DMS153 (cell line): ENCODE results near the gene MEX3A.

ENCODE experiments used
- DNase-seq: peaks from one replicate; lab custom pipeline; 2025; lab: John Stamatoyannopoulos, UW

Gene MEX3A

DNA sequence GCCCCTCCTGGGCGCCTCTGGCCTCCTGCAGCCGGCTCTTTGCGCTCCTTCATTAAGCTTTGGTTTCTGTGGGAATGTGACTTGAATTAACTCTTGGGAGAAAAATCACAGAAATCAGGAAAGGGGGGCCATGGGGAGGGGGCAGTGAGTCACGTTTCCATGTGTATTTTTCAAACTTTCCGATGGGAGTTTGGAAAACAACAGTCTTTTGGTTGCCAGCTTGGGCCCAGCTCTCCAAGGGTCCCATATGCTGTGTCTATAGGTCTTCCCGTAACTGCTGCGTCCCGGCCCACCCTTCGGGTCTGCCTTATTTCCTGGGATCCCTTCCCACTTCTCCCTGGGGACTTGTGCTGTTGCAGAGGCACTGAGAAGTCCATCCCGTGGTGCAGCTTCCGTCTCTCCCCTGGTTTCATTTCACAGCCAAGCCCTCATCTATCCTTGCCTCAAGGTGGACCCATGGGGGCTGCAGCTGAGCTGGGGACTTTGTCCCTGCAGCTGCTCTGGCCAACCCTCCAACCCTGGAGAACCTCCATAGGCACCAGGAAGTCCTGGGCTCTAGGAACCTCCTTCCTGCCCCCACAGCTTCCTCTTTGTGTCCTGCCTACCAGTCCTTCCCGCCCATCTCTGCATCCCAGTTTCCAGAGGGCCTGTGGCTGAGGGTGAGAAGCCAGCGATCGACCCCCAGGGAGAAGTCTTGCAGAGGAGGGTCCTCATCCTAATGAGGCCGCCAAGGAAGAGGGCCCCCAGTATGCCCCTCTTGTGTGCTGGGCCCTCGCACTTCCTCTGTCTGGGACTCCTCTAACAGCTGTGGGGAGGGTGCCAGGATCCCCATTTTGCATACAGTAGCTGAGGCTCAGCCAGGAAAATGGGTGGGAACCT is 20.6 kb upstream of the MEX3A start:
- peak; percentile 27 for DNase-seq

DNA sequence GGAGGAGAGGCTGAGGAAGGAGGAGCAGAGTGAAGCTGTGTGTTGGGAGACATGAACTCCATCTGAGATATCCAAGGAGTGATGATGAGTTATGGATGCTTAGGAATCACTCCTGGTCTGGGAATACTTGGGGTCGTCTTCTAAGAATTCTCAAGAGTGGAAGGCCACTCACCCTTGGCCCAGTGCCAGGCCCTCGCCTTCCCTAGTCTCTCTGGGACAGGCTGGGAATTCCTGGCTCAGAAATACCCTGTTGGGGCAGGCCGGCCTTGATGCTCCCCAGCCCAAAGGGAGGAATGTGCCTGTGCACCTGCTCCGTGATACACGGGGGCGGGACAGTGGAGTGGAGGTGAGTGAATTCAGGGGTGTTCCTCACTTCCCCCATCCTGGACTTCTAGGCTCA is 19.6 kb upstream of the MEX3A start:
- DNase-seq: no peak

DNA sequence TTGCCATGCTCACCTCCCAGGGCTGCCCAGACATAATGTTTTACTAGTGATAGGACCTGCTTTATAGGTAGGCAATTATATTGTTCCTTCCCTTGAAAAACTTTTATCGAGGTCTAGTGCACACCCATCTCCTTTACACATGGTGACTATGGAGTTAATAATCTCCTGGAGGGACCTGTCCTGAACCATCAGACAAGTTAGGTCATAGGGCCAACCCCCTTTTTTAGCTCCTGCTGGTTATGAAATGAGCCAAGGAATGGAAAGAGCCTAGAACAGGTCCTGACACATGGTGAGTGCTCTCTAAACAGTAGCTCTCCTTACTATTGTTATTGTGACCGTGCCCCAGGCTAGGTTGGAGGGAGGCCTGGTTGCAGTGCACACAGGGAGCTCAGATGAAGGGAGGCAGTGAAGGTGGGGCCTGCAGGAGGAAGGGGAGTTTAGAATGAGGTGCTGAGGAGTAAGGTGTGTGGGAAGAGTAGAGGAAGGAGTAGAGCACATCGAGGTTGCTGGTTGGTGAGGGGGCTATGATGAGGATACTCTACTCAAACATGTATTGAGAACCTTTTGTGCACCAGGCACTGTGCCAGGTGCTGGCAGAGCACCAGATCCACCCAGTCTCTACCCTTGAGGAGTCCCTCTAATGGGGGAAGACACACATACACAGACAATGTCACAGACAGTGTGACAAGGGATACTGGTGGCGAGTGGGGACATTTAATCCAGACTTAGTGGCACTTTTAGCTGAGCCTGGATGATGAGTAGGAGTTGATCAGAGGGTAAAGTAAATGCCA is 18.1 kb upstream of the MEX3A start:
- no peak for DNase-seq

DNA sequence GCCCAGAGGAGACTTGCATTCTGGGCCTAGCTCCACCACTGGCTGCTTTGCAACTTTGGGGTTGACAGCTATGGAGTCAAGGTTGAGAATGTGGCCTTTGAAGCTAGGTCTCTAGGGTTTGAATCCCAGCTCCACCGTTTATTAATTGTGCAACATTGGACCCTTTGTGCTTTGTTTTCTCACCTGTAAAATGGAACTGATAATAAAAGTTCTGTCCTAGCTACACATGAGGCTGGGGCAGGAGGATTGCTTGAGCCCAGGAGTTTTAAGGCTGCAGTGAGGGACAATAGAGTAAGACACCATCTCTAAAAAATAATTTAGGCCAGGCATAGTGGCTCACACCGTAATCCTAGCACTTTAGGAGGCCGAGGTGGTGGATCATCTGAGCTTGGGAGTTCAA is 17.0 kb upstream of the MEX3A start:
- DNase-seq: no peak

DNA sequence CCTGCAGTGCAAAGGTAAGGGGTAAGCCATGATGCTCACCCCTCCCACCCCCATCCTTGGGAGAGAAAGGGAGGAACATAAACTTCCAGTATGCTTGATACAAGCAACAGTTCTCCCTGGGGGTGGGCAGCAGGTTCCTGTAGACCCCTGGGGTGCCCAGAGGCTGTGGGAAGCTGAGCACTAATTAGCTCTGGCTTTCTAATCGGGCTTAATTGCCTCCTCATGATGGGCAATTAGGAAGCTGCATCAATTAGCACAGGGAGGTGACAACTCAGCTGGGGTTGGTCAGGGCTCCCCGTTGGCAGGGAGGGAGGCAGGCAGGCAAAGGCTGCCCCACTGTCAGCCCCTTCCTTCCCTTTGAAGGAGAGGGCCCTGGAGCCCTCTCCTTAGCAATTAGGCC is 16.5 kb upstream of the MEX3A start:
- DNase-seq: no peak

DNA sequence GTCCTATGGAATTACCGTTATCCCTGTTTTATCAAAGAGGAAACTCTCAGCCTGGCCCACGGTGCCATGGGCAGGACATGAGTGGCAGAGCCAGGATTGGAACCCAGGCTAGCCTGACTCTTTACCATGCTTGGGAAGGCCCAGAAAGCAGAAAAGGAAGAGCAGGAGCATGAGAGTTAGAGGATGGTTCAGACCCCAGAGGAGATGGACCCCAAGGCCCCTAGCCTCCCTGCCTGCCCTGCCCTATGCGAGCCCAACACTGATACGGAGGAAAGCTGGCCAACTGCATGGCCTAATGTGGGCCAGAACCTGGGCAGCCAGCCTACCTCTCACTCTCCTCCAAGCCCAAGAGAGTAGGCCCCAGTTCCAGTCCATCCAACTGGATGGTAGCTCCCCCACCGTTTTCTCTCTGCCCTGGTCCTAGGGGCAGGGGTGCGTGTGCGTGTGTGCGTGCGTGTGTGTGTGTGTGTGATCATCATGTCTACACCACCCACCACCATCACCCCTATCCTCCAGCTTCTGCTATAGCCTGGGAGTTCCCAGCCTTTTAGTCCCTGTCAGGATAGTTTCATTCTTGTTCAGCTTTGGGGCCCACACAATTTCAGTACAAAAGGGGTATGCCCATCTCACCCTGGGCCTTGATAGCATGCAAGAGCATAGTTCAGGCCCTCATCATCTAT is 15.4 kb upstream of the MEX3A start:
- DNase-seq: no peak

DNA sequence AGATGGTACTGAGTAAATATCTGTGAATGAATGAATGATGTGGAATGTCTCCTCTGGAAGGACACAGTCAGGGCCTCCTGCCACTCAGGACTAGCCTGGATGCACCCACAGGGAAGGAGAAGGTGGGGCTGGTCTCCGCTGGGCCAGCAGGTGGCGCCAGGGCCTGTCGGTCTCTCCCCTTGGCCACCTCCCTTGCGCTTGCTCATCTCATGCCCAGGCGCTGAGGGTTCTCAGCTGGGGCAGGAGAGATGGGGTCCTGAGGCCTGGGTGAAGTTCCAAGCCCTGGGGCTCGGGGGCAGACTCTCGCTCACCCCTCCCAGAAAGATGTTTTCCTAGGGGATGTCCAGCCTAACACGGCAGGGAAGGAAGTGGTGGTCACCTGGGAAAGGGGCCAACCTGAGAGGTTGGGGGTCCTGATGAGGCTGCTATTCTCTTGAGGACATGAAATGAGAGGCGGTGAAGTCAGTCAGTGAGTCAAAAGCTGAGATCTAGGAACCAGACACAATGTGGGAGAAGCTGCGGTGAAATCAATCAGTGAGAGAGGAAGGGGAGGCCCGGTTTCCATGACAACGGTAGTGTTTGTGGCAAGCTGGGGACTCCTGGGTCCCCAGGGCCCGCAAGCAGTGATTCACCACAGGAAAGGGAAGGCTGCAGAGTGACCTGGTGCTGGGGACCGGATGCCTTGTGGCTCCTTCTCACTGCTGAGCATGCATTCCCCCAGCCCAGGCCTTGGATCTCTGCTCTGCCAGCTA is 14.6 kb upstream of the MEX3A start:
- DNase-seq: peak; percentile 71

DNA sequence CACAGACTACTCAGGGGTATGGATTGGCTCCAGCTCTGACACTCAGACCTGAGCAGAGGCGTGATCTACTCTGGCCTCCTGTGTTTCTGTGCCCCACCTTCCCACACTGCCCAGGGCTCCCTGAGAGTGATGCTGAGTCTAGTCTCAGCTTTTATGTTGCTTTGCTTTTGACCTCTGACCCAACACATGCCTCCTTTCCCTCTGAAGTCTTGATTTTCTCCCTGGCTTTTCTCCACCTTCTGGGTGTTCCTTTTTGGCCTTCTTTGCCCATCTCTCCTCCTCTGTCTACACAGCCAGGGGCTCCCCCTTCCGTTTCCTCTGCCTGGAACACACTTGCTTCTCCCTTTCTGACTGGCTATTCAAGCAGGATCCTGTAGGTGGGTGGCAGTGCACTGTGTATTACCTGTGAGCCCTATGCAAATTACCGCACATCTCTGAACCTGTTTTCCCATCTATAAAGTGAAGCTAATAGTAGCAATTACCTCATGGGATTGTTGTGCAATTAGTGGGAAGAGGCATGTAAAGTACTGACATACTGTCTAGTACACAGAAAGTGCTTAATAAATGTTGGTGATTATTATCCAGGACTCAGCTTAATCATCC is 13.7 kb upstream of the MEX3A start:
- DNase-seq: no peak

DNA sequence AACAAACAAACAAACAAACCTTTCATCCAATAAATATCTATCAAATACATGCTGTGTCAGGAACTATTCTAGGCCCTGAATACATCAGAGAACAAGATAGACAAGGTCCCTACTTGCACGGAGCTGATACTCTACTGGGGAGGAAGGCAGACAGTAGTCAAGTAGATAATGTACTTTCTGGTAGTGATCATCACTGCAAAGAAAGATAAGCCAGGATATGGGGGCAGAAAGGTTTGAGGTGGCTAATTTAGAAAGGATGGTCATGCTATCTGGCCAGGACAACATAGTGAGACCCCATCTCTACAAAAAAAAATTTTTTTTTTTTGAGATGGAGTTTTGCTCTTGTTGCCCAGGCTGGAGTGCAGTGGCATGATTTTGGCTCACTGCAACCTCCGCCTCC is 9.3 kb upstream of the MEX3A start:
- DNase-seq: no peak

DNA sequence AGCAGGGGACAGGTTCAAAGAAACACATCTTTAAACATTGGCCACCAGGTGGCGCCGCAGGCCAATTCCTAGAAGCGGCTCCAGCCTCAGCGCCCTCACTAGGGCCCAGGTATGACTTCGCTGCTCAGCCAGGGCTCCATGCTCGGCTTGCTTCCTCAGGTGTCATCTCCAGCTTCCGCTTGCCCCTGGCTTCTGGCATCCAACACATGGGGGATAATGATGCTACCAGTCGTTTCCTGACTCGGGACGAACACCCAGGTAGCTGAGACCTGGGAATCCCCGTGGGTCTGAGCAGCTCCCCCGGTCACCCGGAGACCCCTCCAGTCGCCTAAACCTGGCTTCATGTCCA is 8.5 kb upstream of the MEX3A start:
- peak; percentile 88 for DNase-seq

DNA sequence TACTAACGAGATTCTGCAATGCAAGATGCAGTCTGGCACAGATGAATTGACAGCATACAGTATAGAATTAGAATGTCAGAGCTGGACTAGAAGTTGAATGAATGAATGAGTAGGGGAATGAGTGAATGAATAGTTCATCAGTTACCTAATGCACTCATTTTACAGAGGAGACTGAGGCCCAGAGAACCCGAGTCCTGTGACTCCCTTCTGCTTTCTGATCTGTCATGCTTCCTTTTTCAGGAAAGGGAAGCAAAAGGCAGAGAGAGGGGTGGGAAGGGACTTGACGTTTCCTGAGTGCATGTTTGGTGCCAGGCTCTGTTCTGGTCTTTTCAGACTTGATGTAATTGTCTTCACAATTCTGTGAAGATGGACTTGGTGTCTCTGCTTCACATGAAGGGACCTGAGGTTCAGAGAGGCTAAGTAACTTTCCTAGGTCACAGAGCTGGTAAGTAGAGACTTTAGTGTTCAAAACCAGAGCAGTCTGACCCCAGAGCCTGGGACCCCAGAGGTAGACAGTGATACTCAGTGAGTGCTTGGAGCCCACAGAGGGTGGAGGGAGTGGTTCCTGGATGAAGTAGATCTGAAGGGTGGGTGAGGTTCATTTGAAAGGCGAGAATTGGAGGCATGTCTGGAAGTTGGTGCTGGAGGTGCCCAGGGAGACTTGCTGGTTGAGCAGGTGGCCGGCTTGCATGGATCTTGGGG is 8.0 kb upstream of the MEX3A start:
- DNase-seq: no peak

DNA sequence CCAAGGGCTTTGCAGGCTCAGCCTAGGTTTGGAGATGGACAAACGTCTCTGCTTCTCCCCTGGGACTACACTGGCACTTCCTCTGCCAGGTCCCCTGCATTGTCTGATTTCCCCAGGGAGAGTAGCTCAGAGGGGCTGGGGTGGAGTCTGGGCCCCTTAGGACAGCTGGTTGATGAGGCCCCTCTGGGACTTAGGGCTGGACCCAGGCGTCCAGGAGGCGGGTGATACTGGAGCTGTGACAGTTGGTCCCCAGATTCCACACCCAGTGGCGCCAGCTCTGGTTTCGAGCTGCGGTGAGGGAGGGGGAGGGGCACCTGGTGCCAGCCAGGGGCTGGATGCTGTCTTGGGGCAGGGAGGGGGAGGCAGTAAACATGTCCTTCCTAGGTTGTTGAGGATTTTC is 7.4 kb upstream of the MEX3A start:
- DNase-seq: peak; percentile 74

DNA sequence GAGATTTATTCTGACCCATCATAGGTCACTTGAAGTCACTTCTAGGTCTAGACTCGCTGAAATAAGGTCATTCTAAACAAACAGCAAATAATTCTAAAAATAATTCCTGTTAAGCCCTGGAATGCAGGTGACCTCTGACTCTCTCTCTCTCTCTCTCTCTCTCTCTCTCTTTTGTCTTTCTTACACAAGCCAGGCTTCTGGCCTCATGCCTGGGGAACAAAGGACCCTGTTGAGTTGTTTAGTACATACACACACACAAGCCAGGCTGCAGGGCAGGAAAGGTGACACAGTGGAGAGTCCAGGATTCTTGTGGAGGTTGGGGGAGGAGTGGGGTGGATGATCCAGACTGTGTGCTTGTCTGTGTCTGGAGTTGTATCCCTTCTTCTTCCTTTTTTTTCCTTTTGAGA is 4.0 kb upstream of the MEX3A start:
- DNase-seq: no peak

DNA sequence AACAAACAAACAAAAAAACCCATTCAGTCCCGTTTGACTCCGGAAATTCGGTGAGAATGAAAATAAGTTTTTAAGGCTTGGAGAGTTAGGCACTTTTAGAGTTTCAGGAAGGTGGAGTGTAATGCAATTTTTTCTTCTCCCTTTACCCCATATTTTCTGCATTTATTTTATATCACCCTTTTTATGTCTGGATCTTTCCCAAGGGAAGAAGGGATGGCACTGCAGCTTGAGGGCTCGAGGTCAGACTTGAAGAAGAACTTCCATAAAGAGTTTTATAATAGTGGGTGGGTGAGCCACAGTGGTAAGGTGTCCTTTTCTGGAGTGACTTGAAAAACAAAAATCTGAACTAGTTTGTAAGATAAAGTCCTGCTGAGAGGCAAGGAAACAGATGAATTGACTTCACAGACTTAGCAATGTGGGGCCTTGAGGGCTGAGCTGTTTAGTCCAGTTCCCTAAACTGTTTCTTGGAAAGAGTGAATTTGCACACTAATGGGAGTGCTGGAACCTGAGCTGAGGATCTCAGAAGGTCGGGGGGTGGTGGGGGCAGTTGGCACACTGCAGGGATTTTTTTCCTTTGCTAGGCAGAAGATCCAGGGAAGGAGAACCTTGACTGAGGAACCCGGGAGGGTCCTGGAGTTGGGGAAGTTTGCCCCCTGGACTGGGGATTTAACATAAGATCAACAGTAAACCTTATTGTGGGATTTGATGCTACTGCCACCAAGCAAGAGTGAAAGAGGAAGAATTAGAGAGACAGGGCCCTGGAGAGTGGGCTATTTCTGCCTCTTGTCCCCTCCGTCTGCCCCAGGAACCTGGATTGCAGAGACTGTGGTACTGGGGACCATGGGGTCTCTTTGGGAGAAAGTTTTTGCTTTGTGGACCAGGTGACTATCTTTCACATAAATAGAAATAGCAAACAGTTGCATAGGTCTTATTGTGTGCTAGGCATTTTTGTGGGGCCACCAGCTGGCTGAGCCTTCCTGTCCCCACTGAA is 1.8 kb upstream of the MEX3A start:
- DNase-seq: no peak

DNA sequence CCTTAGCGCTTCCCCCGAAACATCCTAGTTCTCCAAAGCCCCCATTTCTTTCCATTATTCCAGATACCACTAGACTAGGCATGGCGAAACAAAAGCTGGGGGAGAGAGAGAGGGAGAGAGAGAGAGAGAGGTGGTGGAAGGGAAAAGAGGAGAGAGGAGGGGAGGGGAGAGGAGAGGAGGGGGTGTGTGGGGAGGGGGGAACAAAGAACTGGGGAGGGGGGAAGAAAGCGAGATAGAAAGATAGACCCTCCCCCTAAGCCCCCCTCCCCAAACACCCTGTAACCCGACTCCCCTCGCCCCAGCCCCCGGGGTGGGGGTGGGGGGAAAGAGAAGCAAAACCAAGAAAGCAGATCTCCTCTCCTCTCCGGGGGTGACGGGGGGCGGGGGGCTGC is 352 bp downstream of the MEX3A start:
- no peak for DNase-seq

DNA sequence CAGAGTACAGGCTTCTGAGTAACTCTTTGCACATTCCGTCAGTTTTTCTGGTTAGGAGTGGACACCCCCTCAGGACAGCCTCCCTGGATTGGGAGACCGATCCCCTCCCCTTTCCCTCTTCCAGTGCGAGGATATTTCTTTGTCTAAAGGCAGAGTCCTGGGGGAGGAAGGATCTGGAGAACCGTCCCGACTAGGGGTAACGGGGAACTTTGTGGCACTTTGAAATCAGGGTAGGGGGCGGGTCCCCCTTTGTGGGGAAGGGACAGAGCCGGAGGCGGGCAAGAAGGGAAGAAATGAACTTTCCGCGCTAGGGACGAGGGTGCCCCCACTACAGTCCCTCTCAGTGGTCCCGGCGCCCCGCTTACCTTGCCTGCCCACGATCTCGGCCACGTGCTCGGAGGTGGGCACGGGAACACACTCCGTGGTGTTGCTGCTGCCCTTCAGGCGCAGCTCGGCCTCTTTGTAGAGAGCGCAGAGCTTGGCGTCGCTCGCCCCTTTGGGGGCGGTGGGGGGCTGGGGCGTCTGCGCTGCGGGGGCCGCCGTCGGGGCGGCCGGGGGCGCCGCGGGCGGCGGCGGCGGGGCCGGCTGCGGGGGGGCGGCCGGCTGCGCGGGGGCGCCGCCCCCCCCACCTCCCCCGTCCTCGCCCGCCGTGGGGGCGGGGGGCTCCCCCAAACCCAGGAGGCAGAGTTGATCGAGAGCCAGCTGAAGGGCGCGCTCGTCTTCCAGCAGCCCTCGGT is 917 bp downstream of the MEX3A start:
- no peak for DNase-seq

DNA sequence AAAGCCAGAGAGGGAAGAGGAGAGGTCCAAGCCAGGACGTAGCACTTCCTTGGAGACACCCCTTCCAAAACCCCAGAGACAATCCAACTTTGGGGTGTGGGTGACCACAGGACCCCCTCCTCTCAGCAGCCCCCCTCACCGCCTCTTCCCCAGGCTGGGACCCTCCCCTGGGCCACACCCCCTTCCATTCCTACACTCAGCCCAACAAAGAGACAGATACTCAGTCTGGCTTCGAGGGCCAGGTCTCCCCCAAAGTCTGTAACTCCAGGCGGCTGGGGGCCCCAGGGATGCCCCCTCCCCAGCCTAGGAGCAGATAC is 1.4 kb downstream of the MEX3A start:
- DNase-seq: no peak

DNA sequence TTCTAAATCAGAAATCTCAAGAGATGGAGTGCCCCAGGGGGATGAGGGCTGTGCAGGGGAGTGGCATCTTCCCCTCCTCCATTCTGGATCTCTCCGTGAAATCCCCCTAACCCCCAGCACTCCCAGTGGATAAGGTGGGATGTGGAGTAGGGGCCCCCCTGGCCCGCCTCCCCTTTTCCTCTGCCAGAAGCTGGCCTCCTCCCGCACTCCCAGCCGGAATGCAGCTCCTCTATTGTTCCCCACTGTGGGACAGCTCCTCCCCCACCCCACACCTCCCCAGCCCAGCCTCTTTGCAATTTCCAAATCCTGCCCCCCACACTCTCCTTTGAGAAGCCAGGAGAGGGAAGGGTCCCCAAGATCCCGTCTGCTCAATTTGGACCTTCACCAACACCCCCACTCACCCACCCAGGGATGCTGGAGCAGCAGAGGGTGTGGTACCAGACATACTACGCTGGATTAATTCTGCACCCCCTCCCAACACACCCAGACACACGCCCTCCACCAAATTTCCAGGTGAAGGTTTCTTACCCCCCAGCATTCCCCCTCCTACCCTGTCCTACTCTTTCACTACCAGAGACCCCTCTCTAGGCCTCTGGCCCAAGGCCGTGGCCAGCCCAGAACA is 1.9 kb downstream of the MEX3A start:
- no peak for DNase-seq

DNA sequence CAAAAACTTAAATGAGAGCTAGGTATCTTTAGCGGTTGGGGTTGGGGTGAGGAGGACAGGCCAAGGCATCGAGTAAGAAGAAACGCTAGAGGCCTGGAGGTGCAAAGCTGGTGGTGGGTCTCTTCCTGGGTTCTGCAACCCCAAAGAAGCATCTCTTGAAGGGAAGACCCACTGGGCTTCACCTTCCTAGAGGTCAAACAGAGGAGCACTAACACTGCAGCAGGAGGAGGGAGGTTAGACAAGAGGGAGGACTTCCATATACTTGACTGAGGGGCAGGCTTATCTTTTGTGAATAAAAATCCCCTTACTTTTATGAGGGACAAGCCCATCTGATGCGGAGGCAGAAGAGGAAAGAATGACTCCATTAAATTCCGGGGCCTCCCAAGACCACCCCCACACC is 2.5 kb downstream of the MEX3A start:
- no peak for DNase-seq
